Activated CD4-positive, alpha-beta T cell treated with anti-CD3 and anti-CD28 coated beads, Interleukin-2, amount 50 U/mL, for 24 hours (primary cell): ENCODE results near the gene KAT5.
"Not testable (repeated sequence)": the region's sequence is repeated elsewhere in the genome, so short reads cannot be mapped to it uniquely, and the experiment has no call there.

Experiments
- DNase-seq, 2 donors: peaks; one replicate each; pipeline ENCODE4 v3.0.0-alpha.2; 2020; ENCODE audit warnings: low read depth in 1 of 2, low spot score in 1 of 2

Gene KAT5

DNA sequence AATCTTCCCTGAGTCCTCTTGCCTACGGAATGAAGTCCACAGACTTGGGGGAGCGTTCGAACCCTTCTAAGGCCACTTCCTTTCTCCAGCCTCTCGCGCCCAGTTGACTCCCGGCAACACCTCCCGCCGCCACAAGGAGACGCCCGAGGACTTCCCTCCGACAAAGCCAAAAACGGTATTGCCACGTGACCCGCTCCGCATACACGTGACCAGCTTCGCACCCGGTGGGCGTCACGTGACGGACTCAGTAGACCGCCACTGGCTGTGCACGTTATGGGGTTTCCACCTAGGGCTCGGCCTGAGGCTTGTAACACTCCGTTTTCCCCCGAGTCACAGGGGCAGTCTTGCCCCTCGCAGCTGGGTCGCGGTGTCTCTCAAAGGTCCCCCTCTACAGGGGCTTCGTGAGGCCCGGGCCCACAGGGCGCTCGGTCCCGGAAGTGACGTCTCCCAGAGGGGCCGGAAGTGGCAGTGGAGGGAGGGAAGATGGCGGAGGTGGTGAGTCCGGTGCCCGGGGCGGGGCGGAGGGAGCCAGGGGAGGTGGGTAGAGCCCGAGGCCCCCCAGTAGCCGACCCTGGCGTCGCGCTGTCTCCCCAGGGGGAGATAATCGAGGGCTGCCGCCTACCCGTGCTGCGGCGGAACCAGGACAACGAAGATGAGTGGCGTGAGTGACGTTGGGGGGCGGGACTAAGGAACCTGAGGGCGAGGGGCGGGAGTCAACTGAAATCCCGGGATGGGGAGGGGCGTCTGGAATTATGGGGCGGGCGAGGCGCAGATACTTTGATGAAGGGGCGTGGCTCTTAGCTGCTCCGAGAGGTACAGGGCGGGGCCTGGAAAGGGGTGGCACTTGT is at the start of gene KAT5:
KAT5 (plus strand) TSS at position 468 of the 848 bp plus-strand sequence; CDS start at position 484, 16 bp downstream.
- peak; percentile 97 to 98 for DNase-seq

GRCh38 chr11:65662799-65663638 is 49.0 kb upstream of the KAT5 start, which contains the start of gene RELA:
Gene RELA (minus strand): TSS chr11:65662916. CDS start chr11:65662832, 84 bp downstream.
- DNase-seq, result peak; percentile 77 to 81

GRCh38 chr11:65663639-65664200 is 48.3 kb upstream of the KAT5 start:
- peak in 1 of 2 donors; percentile 52 for DNase-seq

- no peak for DNase-seq
Measured at GRCh38 chr11:65672180-65672860, 39.7 kb upstream of the KAT5 start.

DNA sequence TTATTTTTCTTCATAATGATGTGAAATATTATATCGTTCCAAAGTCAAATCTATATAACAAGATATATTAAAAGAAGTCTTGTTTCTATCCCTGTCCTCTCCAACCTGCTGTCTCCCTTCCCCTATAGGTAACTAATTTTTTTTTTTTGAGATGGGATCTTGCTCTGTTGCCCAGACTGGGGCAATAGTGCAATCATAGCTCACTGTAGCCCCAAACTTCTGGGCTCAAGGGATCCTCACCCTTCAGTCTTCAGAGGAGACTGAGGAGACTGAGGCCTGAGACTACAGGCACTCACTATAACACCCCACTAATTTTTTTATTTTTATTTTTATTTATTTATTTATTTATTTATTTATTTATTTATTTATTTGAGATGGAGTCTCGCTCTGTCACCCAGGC is 39.1 kb upstream of the KAT5 start:
- no peak for DNase-seq

- DNase-seq, result no peak
Measured at GRCh38 chr11:65680192-65680743, 31.8 kb upstream of the KAT5 start.

DNA sequence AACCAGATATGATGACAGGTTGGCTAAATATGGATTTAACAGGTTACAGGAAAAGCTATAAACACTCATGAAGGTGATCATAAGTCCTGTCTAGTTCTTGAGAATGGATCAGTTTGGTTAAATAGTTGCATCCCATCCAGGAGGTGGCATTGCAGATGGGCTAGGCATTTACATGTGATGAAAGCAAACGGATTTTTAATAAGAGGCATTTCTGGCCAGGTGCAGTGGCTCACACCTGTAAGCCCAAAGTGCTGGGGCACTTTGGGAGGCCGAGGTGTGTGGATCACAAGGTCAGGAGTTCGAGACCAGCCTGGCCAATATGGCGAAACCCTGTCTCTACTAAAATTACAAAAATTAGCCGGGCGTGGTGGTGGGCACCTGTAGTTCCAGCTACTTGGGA is 28.6 kb upstream of the KAT5 start:
- DNase-seq, result not testable (repeated sequence)

- DNase-seq, result no peak
Measured at GRCh38 chr11:65685981-65686380, 26.1 kb upstream of the KAT5 start.

DNA sequence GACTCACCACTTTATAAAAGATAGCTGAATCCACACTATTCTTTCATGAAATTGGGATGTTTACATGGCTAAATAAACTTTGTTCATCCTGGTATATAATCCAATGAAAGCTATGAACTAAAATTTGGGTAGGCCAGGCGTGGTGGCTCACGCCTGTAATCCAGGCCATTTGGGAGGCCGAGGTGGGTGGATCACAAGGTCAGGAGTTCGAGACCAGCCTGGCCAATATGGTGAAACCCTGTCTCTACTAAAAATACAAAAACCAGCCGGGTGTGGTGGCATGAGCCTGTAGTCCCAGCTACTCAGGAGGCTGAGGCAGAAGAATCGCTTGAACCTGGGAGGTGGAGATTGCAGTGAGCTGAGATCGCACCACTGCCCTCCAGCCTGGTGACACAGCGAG is 20.2 kb upstream of the KAT5 start:
- DNase-seq, result not testable (repeated sequence)

- DNase-seq, result no peak
Measured at GRCh38 chr11:65692367-65692766, 19.7 kb upstream of the KAT5 start.

DNA sequence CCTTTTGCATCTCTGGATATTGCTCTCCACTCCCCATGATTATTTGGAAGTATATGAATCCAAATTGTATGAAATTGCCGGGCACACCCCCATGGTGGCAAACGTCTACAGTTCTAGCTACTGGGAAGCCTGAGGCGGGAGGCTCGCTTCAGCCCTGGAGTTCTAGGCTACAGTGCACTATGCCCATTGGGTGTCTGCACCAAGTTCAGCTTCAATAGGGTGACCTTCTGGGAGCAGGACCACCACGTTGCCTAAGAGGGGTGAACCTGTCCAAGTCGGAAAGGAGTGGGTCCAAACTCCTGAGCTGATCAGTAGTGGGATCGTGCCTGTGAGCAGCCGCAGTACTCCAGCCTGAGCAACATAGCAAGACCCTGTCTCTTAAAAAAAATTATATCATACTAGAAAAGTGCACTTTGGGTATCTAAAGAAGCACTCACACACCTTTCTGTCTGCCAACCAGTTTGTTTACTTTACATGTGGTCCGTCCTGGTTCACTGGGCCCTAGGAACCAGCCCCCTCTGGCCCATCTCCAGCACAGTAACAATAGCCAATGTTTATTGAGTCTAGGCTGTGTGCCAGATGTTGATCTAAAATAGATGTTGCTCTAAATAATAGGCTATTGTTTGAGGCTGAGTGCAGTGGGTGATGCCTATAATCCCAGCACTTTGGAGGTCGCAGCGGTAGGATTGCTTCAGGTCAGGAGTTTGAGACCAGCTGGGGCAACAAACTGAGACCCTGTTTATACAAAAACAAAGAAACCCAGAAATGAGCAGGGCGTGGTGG is 16.4 kb upstream of the KAT5 start:
- no peak for DNase-seq

DNA sequence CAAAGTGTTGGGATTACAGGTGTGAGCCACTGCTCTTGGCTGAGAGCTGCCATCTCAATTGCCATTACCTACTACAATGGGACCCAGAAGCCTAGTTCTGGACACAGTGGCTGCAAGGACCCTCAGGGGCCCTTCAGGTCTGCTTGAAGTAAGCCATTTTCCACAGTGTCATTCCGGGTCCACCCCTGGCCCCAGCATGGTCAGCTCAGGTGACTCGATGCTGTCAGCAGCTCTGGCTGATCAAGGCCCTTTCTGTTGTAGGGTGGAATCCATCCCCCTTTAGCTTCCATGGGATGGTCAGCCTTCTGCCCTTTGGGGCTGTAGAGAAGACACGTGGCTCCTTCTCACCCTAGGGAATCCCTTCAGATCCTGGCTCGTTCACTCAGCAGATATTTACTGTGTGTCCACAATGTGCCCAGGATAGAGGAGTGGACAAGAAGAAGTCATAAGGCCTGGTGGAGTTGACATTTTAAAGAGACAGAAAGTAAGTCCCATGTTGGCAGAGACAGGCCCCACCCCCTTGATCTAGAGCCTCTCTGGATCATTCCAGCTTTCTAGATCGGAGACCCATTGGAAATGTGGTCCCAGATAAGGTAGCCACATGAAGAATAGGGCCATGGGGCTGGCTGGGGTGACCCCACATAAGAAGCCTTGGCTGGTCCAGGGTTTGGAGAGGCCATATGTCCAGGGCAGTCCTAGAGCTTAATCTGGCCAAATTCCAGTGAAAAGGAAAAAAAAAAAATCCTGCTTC is 15.1 kb upstream of the KAT5 start:
- DNase-seq, result no peak

GRCh38 chr11:65698205-65698604 is 13.8 kb upstream of the KAT5 start:
- no peak for DNase-seq

DNA sequence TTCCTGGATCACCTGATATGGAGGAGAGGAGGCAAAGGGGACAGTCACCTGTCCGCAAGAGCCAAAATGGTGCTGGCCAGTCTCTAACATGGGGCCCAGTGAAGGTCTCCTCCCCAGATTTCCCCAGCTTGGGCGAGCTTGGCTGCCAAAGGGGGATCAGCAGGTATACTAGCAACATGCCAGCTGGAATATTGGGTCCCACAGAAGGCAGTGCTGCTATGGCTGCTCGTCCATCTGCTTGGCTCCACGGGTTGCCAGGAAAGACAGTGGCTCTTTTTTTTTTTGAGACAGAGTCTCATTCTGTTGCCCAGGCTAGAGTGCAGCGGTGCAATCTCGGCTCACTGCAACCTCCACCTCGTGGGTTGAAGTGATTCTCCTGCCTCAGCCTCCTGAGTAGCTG is 12.7 kb upstream of the KAT5 start:
- no peak for DNase-seq

GRCh38 chr11:65700399-65700798 is 11.7 kb upstream of the KAT5 start:
- DNase-seq, result no peak

DNA sequence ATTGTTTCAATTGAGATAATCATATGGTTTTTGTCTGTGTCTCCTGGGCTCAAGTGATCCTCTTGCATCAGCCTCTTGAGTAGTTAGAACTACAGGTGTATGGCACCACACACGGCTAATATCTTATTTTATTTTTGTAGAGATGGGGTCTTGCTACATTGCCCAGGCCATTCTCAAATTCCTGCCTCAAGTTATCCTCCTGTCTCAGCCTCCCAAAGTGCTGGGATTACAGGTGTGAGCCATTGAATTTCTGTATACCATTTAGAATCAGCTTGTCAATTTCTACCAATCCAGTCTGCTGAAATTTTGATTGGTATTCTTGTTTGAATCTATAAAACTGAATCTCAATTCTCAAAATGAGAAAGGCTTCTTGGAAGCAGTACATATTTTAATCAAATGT is 10.4 kb upstream of the KAT5 start:
- no peak for DNase-seq

GRCh38 chr11:65703846-65704245 is 8.2 kb upstream of the KAT5 start:
- DNase-seq, result no peak

DNA sequence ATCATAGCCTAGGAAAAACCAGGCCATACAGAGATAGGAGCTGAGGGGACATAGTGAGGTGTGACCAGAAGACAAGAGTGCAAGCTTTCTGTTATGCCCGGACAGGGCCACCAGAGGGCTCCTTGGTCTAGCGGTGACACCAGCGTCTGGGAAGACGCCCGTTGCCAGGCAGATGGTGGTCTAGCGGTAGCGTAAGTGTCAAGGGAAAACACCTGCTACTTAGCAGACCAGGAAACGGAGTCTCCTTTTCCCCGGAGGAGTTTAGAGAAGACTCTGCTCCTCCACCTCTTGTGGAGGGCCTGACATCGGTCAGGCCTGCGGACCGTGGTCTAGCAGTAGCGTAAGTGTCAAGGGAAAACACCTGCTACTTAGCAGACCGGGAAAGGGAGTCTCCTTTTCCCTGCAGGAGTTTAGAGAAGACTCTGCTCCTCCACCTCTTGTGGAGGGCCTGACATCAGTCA is 5.7 kb upstream of the KAT5 start:
- peak; percentile 58 to 73 for DNase-seq

GRCh38 chr11:65707002-65707401 is 5.0 kb upstream of the KAT5 start:
- not testable (repeated sequence) for DNase-seq
